Uterus (tissue), 4 donors: ENCODE data around the gene HSD17B8. TPM values are rescaled to one million over a fixed set of nuclear protein-coding genes. Genes with fewer than 3 reads are reported as not detected.

Experiments used
- DNase-seq, 2 donors: peaks; one replicate each; pipeline ENCODE4 v3.0.0-alpha.2; 2019 to 2020
- H3K27ac ChIP-seq, 2 donors: fragments of 200-600 bp; sonication (generic); 1 replicate in 1 of 2; 2 replicates in 1 of 2; pipeline ENCODE4 v1.5.1; 2016 to 2018
- H3K27me3 ChIP-seq, 2 donors: fragments of 200-600 bp; sonication (generic); one replicate each; pipeline ENCODE4 v1.5.1; 2018 to 2019; ENCODE audit warnings: control low read depth in 1 of 2
- H3K36me3 ChIP-seq, 2 donors: fragments of 200-600 bp; sonication (generic); one replicate each; pipeline ENCODE4 v1.5.1; 2019; ENCODE audit warnings: control low read depth in 1 of 2
- H3K4me1 ChIP-seq, 2 donors: fragments of 200-600 bp; sonication (generic); one replicate each; pipeline ENCODE4 v1.5.1; 2018 to 2019; ENCODE audit warnings: control low read depth in 1 of 2
- H3K4me3 ChIP-seq, 2 donors: fragments of 200-600 bp; sonication (generic); 1 replicate in 1 of 2; 2 replicates in 1 of 2; pipeline ENCODE4 v1.5.1; 2018 to 2019; ENCODE audit warnings: mild to moderate bottlenecking in 1 of 2
- H3K9me3 ChIP-seq, 2 donors: fragments of 200-600 bp; sonication (generic); one replicate each; pipeline ENCODE4 v1.5.1; 2019; ENCODE audit warnings: control low read depth in 1 of 2
- CTCF ChIP-seq, 4 experiments: fragments of 200-600 bp in 2 of 4; fragments of 450-650 bp in 2 of 4; sonication (generic) in 2 of 4; IDR thresholded peaks; one replicate each; pipeline ENCODE4 v1.5.1; 2016 to 2019; ENCODE audit warnings: antibody characterized with exemption in 4 of 4, mild to moderate bottlenecking in 2 of 4, moderate library complexity in 1 of 4
- POLR2A ChIP-seq, 2 donors: fragments of 450-650 bp; IDR thresholded peaks; one replicate each; pipeline ENCODE4 v1.6.1; 2016; ENCODE audit warnings: antibody characterized with exemption in 2 of 2, mild to moderate bottlenecking in 1 of 2, moderate library complexity in 1 of 2
- intact Hi-C: fragments of 100-400 bp; cut with DNase I; formaldehyde crosslinking; loops from one replicate; pipeline ENCODE4 v1.15.1; 2023; ENCODE audit warnings: low total_unique reads
- total RNA-seq, 4 donors: library from RNA; depleted of rRNA in 3 of 4; stranded (reverse); fragments of >200 nt in 3 of 4; gene quantifications; one replicate each; pipeline versions ENCODE4 v1.1.0 to v1.2.4, GENCODE V29; 2014 to 2023
- donor health status: DM: yes; HTN: yes; CAD: no.

The HSD17B8 gene
- total RNA-seq, result 10 to 100 TPM in 1 of 4 donors, 1 to 10 TPM in 2, not detected in 1; 2.6 to 11.3 (median 5.8) TPM

- intact Hi-C loops, result loop anchor here (10.0 kb wide), 1 partner anchor 90 kb away; the partner anchor contains the start of gene RGL2
- H3K27ac ChIP-seq, result peak within 1 kb of the TSS in 1 of 2 donors; percentile 35
These were observed at the start of gene HSD17B8 for GRCh38 chr6:33204415-33205190. Gene HSD17B8, plus strand, starts transcription at chr6:33204655. Its CDS starts 14 bp downstream, at chr6:33204669.

GRCh38 chr6:33156561-33156960, 47.9 kb upstream of the HSD17B8 start:
- no peaks in the 10 kb centered on the region for H3K36me3 ChIP-seq
- H3K27me3 ChIP-seq, result no peaks in the 10 kb centered on the region
- DNase-seq, result no peak
- TF ChIP-seq CTCF (IDR thresholded peaks at IDR 0.05), result no peak
- intact Hi-C loops, result no loop called here
- no peak overlapping the region for H3K4me3 ChIP-seq
- no peak overlapping the region for H3K27ac ChIP-seq
- no peaks in the 10 kb centered on the region for H3K9me3 ChIP-seq
- peaks cover 0 to 6% of the 10 kb centered on the region in 2 donors for H3K4me1 ChIP-seq

More at GRCh38 chr6:33204415-33205190, at the start of gene HSD17B8:
- H3K4me3 ChIP-seq, result peak within 1 kb of the TSS; percentile 41
- peak; percentile 89 to 90 for DNase-seq
- peak in 1 of 4 experiments; percentile 7 for TF ChIP-seq CTCF (IDR thresholded peaks at IDR 0.05)
- TF ChIP-seq POLR2A (IDR thresholded peaks at IDR 0.05), result peak in 1 of 2 donors; percentile 48
- peaks cover 10% of the 10 kb centered on the region in 2 donors for H3K4me1 ChIP-seq
- no peaks in the 10 kb centered on the region for H3K36me3 ChIP-seq
- no peaks in the 10 kb centered on the region for H3K9me3 ChIP-seq
- no peaks in the 10 kb centered on the region for H3K27me3 ChIP-seq

GRCh38 chr6:33156964-33157363, 47.5 kb upstream of the HSD17B8 start:
- no peaks in the 10 kb centered on the region for H3K27me3 ChIP-seq
- no peaks in the 10 kb centered on the region for H3K36me3 ChIP-seq
- H3K4me1 ChIP-seq, result peaks cover 0 to 6% of the 10 kb centered on the region in 2 donors
- H3K4me3 ChIP-seq, result no peak overlapping the region
- TF ChIP-seq POLR2A (IDR thresholded peaks at IDR 0.05) (no peak), CTCF (IDR thresholded peaks at IDR 0.05) (no peak)
- no peak overlapping the region for H3K27ac ChIP-seq
- no peak for DNase-seq
- intact Hi-C loops, result no loop called here
- H3K9me3 ChIP-seq, result no peaks in the 10 kb centered on the region

- no peak overlapping the region for H3K27ac ChIP-seq
These were observed 44.4 kb upstream of the HSD17B8 start for GRCh38 chr6:33160096-33160495.

More at GRCh38 chr6:33160096-33160495, 44.4 kb upstream of the HSD17B8 start:
- Histone ChIP-seq H3K36me3 (no peaks in the 10 kb centered on the region), H3K9me3 (no peaks in the 10 kb centered on the region), H3K4me1 (peaks cover 0 to 6% of the 10 kb centered on the region in 2 donors), H3K4me3 (no peak overlapping the region), H3K27me3 (no peaks in the 10 kb centered on the region)
- intact Hi-C loops, result loop anchor here (5.0 kb wide), 1 partner anchor 87 kb away; no protein-coding TSS in a partner anchor
- no peak for DNase-seq
- TF ChIP-seq CTCF (IDR thresholded peaks at IDR 0.05) (no peak), POLR2A (IDR thresholded peaks at IDR 0.05) (no peak)
